HL-60 (cell line): ENCODE measurements around the gene TMX4.

Source experiments
- CTCF ChIP-seq: IDR thresholded peaks from one replicate; pipeline ENCODE4 v1.5.1; 2011; ENCODE audit warnings: low read length, control low read depth, inconsistent platforms; ENCODE audit not compliant: insufficient read depth
- REST ChIP-seq: IDR thresholded peaks from 2 replicates; pipeline ENCODE4 v1.6.1; 2012; ENCODE audit warnings: low read depth; ENCODE audit not compliant: insufficient replicate concordance

GRCh38 chr20:7993703-7994102 is 25.9 kb downstream of the TMX4 start:
- TF ChIP-seq CTCF (no peak), REST (no peak)
